H9 (cell line): ENCODE data around the gene CLEC2D. TPM values are rescaled to one million over a fixed set of nuclear protein-coding genes. Genes with fewer than 3 reads are reported as not detected.

Experiments
- DNase-seq: peaks from one replicate; pipeline ENCODE4 v3.0.0-alpha.2; 2017
- H2AFZ ChIP-seq: one replicate; pipeline ENCODE4 v1.6.1; 2013; ENCODE audit warnings: mild to moderate bottlenecking, low read length, control low read depth, moderate library complexity
- H2AK5ac ChIP-seq: 2 replicates; pipeline ENCODE4 v1.6.1; 2013; ENCODE audit warnings: low read length, control low read depth, mixed read lengths; ENCODE audit not compliant: insufficient read length
- H2BK120ac ChIP-seq: one replicate; pipeline ENCODE4 v1.6.1; 2013; ENCODE audit warnings: low read depth, mild to moderate bottlenecking, low read length, control low read depth, inconsistent platforms; ENCODE audit not compliant: poor library complexity, severe bottlenecking
- H2BK12ac ChIP-seq: 2 replicates; pipeline ENCODE4 v1.6.1; 2013; ENCODE audit warnings: low read length, control low read depth, mixed read lengths, low read depth; ENCODE audit not compliant: insufficient read length
- H2BK15ac ChIP-seq: 2 replicates; pipeline ENCODE4 v1.6.1; 2013; ENCODE audit warnings: low read depth, low read length, control low read depth
- H2BK20ac ChIP-seq: one replicate; pipeline ENCODE4 v1.6.1; 2013; ENCODE audit warnings: low read depth, mild to moderate bottlenecking, low read length, control low read depth, inconsistent platforms; ENCODE audit not compliant: poor library complexity, severe bottlenecking
- H2BK5ac ChIP-seq: 2 replicates; pipeline ENCODE4 v1.6.1; 2013; ENCODE audit warnings: low read length, control low read depth, mixed read lengths; ENCODE audit not compliant: insufficient read length
- H3K14ac ChIP-seq: 2 replicates; pipeline ENCODE4 v1.6.1; 2013; ENCODE audit warnings: low read length, control low read depth; ENCODE audit not compliant: insufficient read depth
- H3K18ac ChIP-seq: 2 replicates; pipeline ENCODE4 v1.6.1; 2013; ENCODE audit warnings: low read depth, mild to moderate bottlenecking, mixed read lengths, low read length, control low read depth; ENCODE audit not compliant: insufficient read length
- H3K23ac ChIP-seq: 2 replicates; pipeline ENCODE4 v1.6.1; 2013; ENCODE audit warnings: low read length, control low read depth, mixed read lengths, low read depth; ENCODE audit not compliant: insufficient read length
- H3K23me2 ChIP-seq: 2 replicates; pipeline ENCODE4 v1.6.1; 2013; ENCODE audit warnings: low read depth, mild to moderate bottlenecking, mixed read lengths, low read length, control low read depth; ENCODE audit not compliant: insufficient read length, poor library complexity, severe bottlenecking
- H3K27ac ChIP-seq: 2 replicates; pipeline ENCODE4 v1.5.1; 2013; ENCODE audit warnings: low read length, control low read depth, mixed read lengths, low read depth; ENCODE audit not compliant: insufficient read length
- H3K27me3 ChIP-seq: 2 replicates; pipeline ENCODE4 v1.6.1; 2013; ENCODE audit warnings: low read length, control low read depth, inconsistent platforms; ENCODE audit not compliant: insufficient read depth
- H3K4ac ChIP-seq: 2 replicates; pipeline ENCODE4 v1.6.1; 2013; ENCODE audit warnings: low read depth, mild to moderate bottlenecking, control low read depth, inconsistent platforms, low read length, moderate library complexity
- H3K4me1 ChIP-seq: 2 replicates; pipeline ENCODE4 v1.6.1; 2013; ENCODE audit warnings: low read length, control low read depth, inconsistent platforms; ENCODE audit not compliant: insufficient read depth
- H3K4me2 ChIP-seq: 2 replicates; pipeline ENCODE4 v1.6.1; 2013; ENCODE audit warnings: low read length, control low read depth, mixed read lengths; ENCODE audit not compliant: insufficient read length, insufficient read depth
- H3K56ac ChIP-seq: 2 replicates; pipeline ENCODE4 v1.6.1; 2013; ENCODE audit warnings: low read depth, mild to moderate bottlenecking, mixed read lengths, low read length, control low read depth; ENCODE audit not compliant: insufficient read length
- H3K79me1 ChIP-seq: 2 replicates; pipeline ENCODE4 v1.6.1; 2013; ENCODE audit warnings: low read depth, mild to moderate bottlenecking, moderate library complexity, low read length, control low read depth, inconsistent platforms; ENCODE audit not compliant: insufficient read depth, poor library complexity, severe bottlenecking
- H3K79me2 ChIP-seq: 2 replicates; pipeline ENCODE4 v1.6.1; 2013; ENCODE audit warnings: low read length, control low read depth, inconsistent platforms; ENCODE audit not compliant: insufficient read depth
- H3K9ac ChIP-seq: 2 replicates; pipeline ENCODE4 v1.6.1; 2013; ENCODE audit warnings: low read length, control low read depth, mixed read lengths; ENCODE audit not compliant: insufficient read length; ENCODE audit errors: extremely low read depth
- H3K9me3 ChIP-seq: one replicate; pipeline ENCODE4 v1.6.1; 2013; ENCODE audit warnings: low read depth, low read length, inconsistent platforms; ENCODE audit not compliant: control insufficient read depth
- H3T11ph ChIP-seq: one replicate; pipeline ENCODE4 v1.6.1; 2013; ENCODE audit warnings: mild to moderate bottlenecking, low read length, control low read depth, inconsistent platforms
- H4K20me1 ChIP-seq: one replicate; pipeline ENCODE4 v1.6.1; 2013; ENCODE audit not compliant: control insufficient read depth, insufficient read length, insufficient read depth
- H4K5ac ChIP-seq: 2 replicates; pipeline ENCODE4 v1.6.1; 2013; ENCODE audit warnings: low read depth, mild to moderate bottlenecking, mixed read lengths, low read length, control low read depth; ENCODE audit not compliant: insufficient read length
- H4K8ac ChIP-seq: replicated peaks from 2 replicates; pipeline ENCODE4 v1.6.1; 2013; ENCODE audit warnings: low read length, control low read depth, mixed read lengths, low read depth; ENCODE audit not compliant: insufficient read length
- H4K91ac ChIP-seq: 2 replicates; pipeline ENCODE4 v1.6.1; 2013; ENCODE audit warnings: low read depth, mild to moderate bottlenecking, moderate library complexity, mixed read lengths, low read length, control low read depth; ENCODE audit not compliant: insufficient read length
- H3K27ac Mint-ChIP-seq, 3 experiments: 2 replicates in 2 of 3; 3 replicates in 1 of 3; pipeline ENCODE4 v1.8.0; 2020 to 2021; ENCODE audit warnings: mixed read lengths in 3 of 3, mild to moderate bottlenecking in 1 of 3, moderate library complexity in 1 of 3
- H3K27me3 Mint-ChIP-seq: 2 replicates; pipeline ENCODE4 v1.8.0; 2021; ENCODE audit warnings: low read depth, mild to moderate bottlenecking, moderate library complexity, mixed read lengths
- H3K36me3 Mint-ChIP-seq, 3 experiments: 2 replicates in 2 of 3; 3 replicates in 1 of 3; pipeline ENCODE4 v1.8.0; 2020 to 2021; ENCODE audit warnings: low read depth in 3 of 3, mixed read lengths in 3 of 3; ENCODE audit not compliant: insufficient read depth in 1 of 3
- H3K4me1 Mint-ChIP-seq, 2 experiments: 2 replicates each; pipeline ENCODE4 v1.8.0; 2020; ENCODE audit warnings: mixed read lengths in 2 of 2
- H3K4me3 Mint-ChIP-seq, 2 experiments: 2 replicates in 1 of 2; 3 replicates in 1 of 2; pipeline ENCODE4 v1.8.0; 2020 to 2021; ENCODE audit warnings: mild to moderate bottlenecking in 2 of 2, mixed read lengths in 2 of 2, moderate library complexity in 1 of 2
- H3K9me3 Mint-ChIP-seq, 2 experiments: 2 replicates in 1 of 2; 3 replicates in 1 of 2; pipeline ENCODE4 v1.8.0; 2020; ENCODE audit warnings: mild to moderate bottlenecking in 2 of 2, mixed read lengths in 2 of 2, moderate library complexity in 1 of 2
- WGBS: extraction: QIAGEN DNeasy Blood & Tissue Kit; methylation state at CpG from one replicate; pipeline ENCODE4 v1.1.7; 2013; ENCODE audit warnings: missing lambda C conversion rate, low lambda C conversion rate, mixed read lengths; ENCODE audit not compliant: insufficient read length; ENCODE audit errors: extremely low coverage; 5-methylcytosine and 5-hydroxymethylcytosine counted together
- total RNA-seq: library from RNA; stranded (reverse); gene quantifications from 2 replicates; pipeline ENCODE4 v1.2.1, GENCODE V29; 2021
- TF ChIP-seq, protein P1 (sequence below): fragments of 200-600 bp; sonication (generic); conservative IDR thresholded peaks from 3 replicates; pipeline ENCODE4 v1.8.0; 2021; ENCODE audit warnings: antibody characterized with exemption, mild to moderate bottlenecking

Gene CLEC2D
- total RNA-seq, 1 experiment from 2014 or later = 2.1 TPM

- H3K9me3 ChIP-seq = no peaks in the 10 kb centered on the region
- no peak overlapping the region for H4K5ac ChIP-seq
- no peak overlapping the region for H3K4me2 ChIP-seq
- no peaks in the 10 kb centered on the region for H3K23me2 ChIP-seq
- no peak overlapping the region for H2BK5ac ChIP-seq
- no peak overlapping the region for H3K18ac ChIP-seq
- no peaks in the 10 kb centered on the region for H3K27me3 Mint-ChIP-seq
- DNase-seq = no peak
- no peak overlapping the region for H3K56ac ChIP-seq
- no peak overlapping the region for H3K27ac Mint-ChIP-seq
- no peaks in the 10 kb centered on the region for H3K79me1 ChIP-seq
- H2BK15ac ChIP-seq = no peak overlapping the region
- no peak overlapping the region for H4K91ac ChIP-seq
- H2AFZ ChIP-seq = no peak overlapping the region
- H3K23ac ChIP-seq = no peak overlapping the region
- H3K36me3 Mint-ChIP-seq = no peaks in the 10 kb centered on the region
- no peaks in the 10 kb centered on the region for H3K79me2 ChIP-seq
- no peak overlapping the region for H3K14ac ChIP-seq
- H3T11ph ChIP-seq = no peak overlapping the region
- no peak overlapping the region for H2BK20ac ChIP-seq
- H4K20me1 ChIP-seq = no peaks in the 10 kb centered on the region
- H2BK120ac ChIP-seq = no peak overlapping the region
- no peak overlapping the region for H3K4ac ChIP-seq
- H3K4me1 Mint-ChIP-seq = no peaks in the 10 kb centered on the region
- H3K27ac ChIP-seq = no peak overlapping the region
- H3K4me3 Mint-ChIP-seq = no peak overlapping the region
- H3K9me3 Mint-ChIP-seq = no peaks in the 10 kb centered on the region
- TF ChIP-seq, protein P1, sequence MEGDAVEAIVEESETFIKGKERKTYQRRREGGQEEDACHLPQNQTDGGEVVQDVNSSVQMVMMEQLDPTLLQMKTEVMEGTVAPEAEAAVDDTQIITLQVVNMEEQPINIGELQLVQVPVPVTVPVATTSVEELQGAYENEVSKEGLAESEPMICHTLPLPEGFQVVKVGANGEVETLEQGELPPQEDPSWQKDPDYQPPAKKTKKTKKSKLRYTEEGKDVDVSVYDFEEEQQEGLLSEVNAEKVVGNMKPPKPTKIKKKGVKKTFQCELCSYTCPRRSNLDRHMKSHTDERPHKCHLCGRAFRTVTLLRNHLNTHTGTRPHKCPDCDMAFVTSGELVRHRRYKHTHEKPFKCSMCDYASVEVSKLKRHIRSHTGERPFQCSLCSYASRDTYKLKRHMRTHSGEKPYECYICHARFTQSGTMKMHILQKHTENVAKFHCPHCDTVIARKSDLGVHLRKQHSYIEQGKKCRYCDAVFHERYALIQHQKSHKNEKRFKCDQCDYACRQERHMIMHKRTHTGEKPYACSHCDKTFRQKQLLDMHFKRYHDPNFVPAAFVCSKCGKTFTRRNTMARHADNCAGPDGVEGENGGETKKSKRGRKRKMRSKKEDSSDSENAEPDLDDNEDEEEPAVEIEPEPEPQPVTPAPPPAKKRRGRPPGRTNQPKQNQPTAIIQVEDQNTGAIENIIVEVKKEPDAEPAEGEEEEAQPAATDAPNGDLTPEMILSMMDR = no peak
- H3K27me3 ChIP-seq = no peaks in the 10 kb centered on the region
- no peak overlapping the region for H3K9ac ChIP-seq
- H3K4me1 ChIP-seq = no peaks in the 10 kb centered on the region
- H2BK12ac ChIP-seq = no peak overlapping the region
- no peak overlapping the region for H2AK5ac ChIP-seq
- no CpG with 5 or more reads among the region's 7 CpGs for WGBS
- H4K8ac ChIP-seq = no peak overlapping the region
Measured at GRCh38 chr12:9718968-9719367, 49.5 kb downstream of the CLEC2D start.
